ENCODE data around the gene ESRP2. TPM values are rescaled to one million over a fixed set of nuclear protein-coding genes. Genes with fewer than 3 reads are reported as not detected.

ESRP2 gene
- total RNA-seq, 2 experiments from 2014 or later = 0.27 to 0.59 TPM

- no peaks in the 10 kb centered on the region for H3K27me3 Mint-ChIP-seq
- H3K4me3 Mint-ChIP-seq = no peak overlapping the region
- peaks cover 25% of the 10 kb centered on the region for H3K4me1 Mint-ChIP-seq (ENCODE audit: low read depth)
- no peak for DNase-seq
- no peak overlapping the region for H3K27ac Mint-ChIP-seq
- H3K36me3 Mint-ChIP-seq = peaks cover 13% of the 10 kb centered on the region
- intact Hi-C loops (cut with micrococcal nuclease) = no loop called here
- ChIA-PET POLR2A (interaction anchor here (0.6 to 0.7 kb wide), 2 partner anchors 14 to 108 kb away, joined by 3 to 5 read pairs; no protein-coding TSS in a partner anchor), CTCF (interaction anchor here (0.6 to 1.8 kb wide), 4 partner anchors 13 to 309 kb away, joined by 3 to 6 read pairs (median 5); partner anchors contain the start of gene SLC7A6)
- no peaks in the 10 kb centered on the region for H3K9me3 Mint-ChIP-seq
These were observed 12.0 kb upstream of the ESRP2 start for GRCh38 chr16:68247932-68248331.

GRCh38 chr16:68247400-68247799, 11.5 kb upstream of the ESRP2 start:
- DNase-seq = no peak
- Mint-ChIP-seq H3K9me3 (no peaks in the 10 kb centered on the region), H3K27me3 (no peaks in the 10 kb centered on the region), H3K27ac (no peak overlapping the region), H3K4me3 (no peak overlapping the region), H3K4me1 (ENCODE audit: low read depth) (peaks cover 25% of the 10 kb centered on the region), H3K36me3 (peaks cover 13% of the 10 kb centered on the region)
- POLR2A ChIA-PET = no interaction called here
- CTCF ChIA-PET = interaction anchor here (4.1 kb wide), 1 partner anchor 14 kb away, joined by 27 read pairs; no protein-coding TSS in a partner anchor
- intact Hi-C loops (cut with micrococcal nuclease) = no loop called here

GRCh38 chr16:68246666-68247065, 10.7 kb upstream of the ESRP2 start:
- POLR2A ChIA-PET = interaction anchor here (1.1 kb wide), 1 partner anchor 15 kb away, joined by 4 read pairs; no protein-coding TSS in a partner anchor
- H3K4me3 Mint-ChIP-seq = peak overlapping the region; percentile 89
- no peaks in the 10 kb centered on the region for H3K27me3 Mint-ChIP-seq
- intact Hi-C loops (cut with micrococcal nuclease) = no loop called here
- peaks cover 9% of the 10 kb centered on the region for H3K36me3 Mint-ChIP-seq
- H3K4me1 Mint-ChIP-seq (ENCODE audit: low read depth) = peaks cover 25% of the 10 kb centered on the region
- H3K9me3 Mint-ChIP-seq = no peaks in the 10 kb centered on the region
- no peak overlapping the region for H3K27ac Mint-ChIP-seq
- CTCF ChIA-PET = interaction anchor here (0.7 to 7.0 kb wide), 4 partner anchors 15 to 274 kb away, joined by 3 to 47 read pairs (median 22); partner anchors contain the start of gene SLC7A6
- DNase-seq = no peak

DNA sequence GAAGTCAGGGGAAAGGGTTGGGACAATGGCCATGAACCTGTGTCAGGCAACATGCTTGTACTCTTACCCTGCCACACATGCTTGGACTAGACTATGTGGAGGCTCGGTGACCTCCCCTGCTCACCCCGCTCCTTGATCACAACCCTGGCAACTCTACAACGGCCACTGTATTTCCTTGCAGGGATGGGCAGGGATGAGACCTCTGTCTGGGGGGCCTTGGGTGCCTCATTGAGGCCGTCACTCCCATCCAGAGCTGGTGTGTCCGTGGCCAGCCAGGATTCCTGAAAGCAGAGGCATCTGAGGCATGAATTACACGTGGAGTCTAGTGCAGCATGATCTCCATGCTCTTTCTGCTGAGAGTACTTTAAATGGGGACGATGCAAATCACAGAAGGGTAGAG, 10.2 kb upstream of the ESRP2 start:
- H3K27ac Mint-ChIP-seq = no peak overlapping the region
- intact Hi-C loops (cut with micrococcal nuclease) = no loop called here
- ChIA-PET CTCF (interaction anchor here (4.0 to 7.0 kb wide), 3 partner anchors 15 to 82 kb away, joined by 18 to 47 read pairs (median 27); partner anchors contain the start of gene SLC7A6), POLR2A (interaction anchor here (1.1 to 1.5 kb wide), 2 partner anchors 9 to 16 kb away, joined by 3 to 4 read pairs; no protein-coding TSS in a partner anchor)
- H3K36me3 Mint-ChIP-seq = peaks cover 9% of the 10 kb centered on the region
- no peaks in the 10 kb centered on the region for H3K27me3 Mint-ChIP-seq
- no peak for DNase-seq
- H3K9me3 Mint-ChIP-seq = no peaks in the 10 kb centered on the region
- peak overlapping the region; percentile 89 for H3K4me3 Mint-ChIP-seq
- H3K4me1 Mint-ChIP-seq (ENCODE audit: low read depth) = peaks cover 25% of the 10 kb centered on the region

DNA sequence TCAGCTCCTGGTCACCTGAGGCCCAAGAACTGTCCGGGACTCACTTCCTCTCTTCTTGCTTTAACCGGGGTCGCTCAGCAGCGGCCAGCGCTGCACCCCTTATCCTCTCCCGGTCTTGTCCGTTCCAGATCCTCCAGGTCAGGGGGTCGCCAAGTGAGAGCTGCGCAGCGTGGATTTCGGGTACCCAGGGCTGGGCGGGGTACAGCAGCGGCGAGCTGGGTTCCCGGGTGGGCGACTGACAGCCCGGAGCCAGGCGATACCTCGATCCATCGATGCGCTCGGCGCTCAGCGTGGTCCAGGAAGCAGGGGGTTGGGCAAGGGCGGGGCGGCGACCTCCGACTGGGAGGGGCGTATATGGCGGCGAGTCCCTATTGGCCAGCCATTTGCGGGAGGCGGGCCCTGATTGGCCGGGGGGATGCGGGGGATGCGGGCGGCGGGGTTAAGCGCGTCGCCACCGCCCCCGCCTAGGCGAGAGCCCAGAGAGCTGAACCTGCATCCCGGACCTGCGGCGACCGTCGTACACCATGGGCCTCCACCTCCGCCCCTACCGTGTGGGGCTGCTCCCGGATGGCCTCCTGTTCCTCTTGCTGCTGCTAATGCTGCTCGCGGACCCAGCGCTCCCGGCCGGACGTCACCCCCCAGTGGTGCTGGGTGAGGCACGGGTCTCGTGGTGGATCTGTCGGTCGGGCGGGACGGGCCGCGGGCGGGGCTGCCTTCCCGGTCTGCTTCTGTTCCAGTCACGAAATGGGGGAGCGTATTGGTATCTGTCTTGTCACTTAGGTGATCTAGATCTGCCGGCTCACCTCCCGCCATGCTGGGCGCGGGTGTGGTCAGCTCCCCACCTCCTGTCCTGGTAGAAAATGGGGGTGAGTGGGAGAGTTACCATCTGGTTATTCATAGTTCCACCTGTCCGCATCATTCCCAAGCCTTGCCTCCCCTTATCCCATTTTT, 9.3 kb upstream of the ESRP2 start, which contains the start of gene PLA2G15:
PLA2G15 (plus strand) TSS at position 471 of the 951 bp plus-strand sequence; CDS start at position 525, 54 bp downstream.
- H3K36me3 Mint-ChIP-seq = peaks cover 5% of the 10 kb centered on the region
- no peaks in the 10 kb centered on the region for H3K9me3 Mint-ChIP-seq
- CTCF ChIA-PET = interaction anchor here (0.6 to 7.0 kb wide), 6 partner anchors 11 to 276 kb away, joined by 3 to 47 read pairs (median 11); partner anchors contain the start of gene SLC7A6
- intact Hi-C loops (cut with micrococcal nuclease) = loop anchor here (1.0 kb wide), 2 partner anchors 8 to 65 kb away; partner anchors contain the start of gene SLC7A6OS
- peak; percentile 98 for DNase-seq
- peak within 1 kb of the TSS; percentile 89 for H3K4me3 Mint-ChIP-seq
- peaks cover 25% of the 10 kb centered on the region for H3K4me1 Mint-ChIP-seq (ENCODE audit: low read depth)
- peak within 1 kb of the TSS; percentile 34 for H3K27ac Mint-ChIP-seq
- POLR2A ChIA-PET = interaction anchor here (0.6 to 1.9 kb wide), 7 partner anchors 8 to 588 kb away, joined by 3 to 9 read pairs (median 4); partner anchors contain the start of gene SLC7A6
- no peaks in the 10 kb centered on the region for H3K27me3 Mint-ChIP-seq

DNA sequence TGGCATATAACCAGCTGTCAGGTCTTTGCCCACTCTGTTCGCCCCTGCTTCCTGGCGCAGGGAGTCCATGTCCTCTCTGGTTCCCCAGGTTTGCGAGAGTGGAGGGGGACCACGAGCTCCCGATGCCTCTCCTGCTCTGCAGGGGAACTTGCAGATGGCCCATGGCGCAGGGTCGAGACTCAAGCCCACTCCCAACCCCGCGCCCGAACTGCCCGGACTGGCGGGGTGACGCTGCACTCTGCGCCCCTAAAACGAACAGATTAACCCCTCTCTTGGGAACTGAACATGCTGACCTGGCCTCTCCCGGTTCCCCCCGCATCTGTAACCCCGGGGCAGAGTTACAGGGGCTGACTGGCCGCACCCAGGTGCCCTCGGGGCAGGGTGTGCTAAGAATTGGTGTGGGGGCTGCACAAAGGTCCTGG, 8.6 kb upstream of the ESRP2 start:
- intact Hi-C loops (cut with micrococcal nuclease) = no loop called here
- ChIA-PET CTCF (interaction anchor here (0.6 to 7.0 kb wide), 6 partner anchors 11 to 276 kb away, joined by 3 to 47 read pairs (median 11); partner anchors contain the start of gene SLC7A6), POLR2A (interaction anchor here (1.2 to 1.9 kb wide), 4 partner anchors 7 to 83 kb away, joined by 3 to 9 read pairs (median 4); partner anchors contain the start of gene SLC7A6)
- DNase-seq = no peak
- Mint-ChIP-seq H3K36me3 (peaks cover 1% of the 10 kb centered on the region), H3K4me3 (peak overlapping the region; percentile 89), H3K9me3 (no peaks in the 10 kb centered on the region), H3K27ac (no peak overlapping the region), H3K4me1 (ENCODE audit: low read depth) (peaks cover 29% of the 10 kb centered on the region), H3K27me3 (no peaks in the 10 kb centered on the region)

DNA sequence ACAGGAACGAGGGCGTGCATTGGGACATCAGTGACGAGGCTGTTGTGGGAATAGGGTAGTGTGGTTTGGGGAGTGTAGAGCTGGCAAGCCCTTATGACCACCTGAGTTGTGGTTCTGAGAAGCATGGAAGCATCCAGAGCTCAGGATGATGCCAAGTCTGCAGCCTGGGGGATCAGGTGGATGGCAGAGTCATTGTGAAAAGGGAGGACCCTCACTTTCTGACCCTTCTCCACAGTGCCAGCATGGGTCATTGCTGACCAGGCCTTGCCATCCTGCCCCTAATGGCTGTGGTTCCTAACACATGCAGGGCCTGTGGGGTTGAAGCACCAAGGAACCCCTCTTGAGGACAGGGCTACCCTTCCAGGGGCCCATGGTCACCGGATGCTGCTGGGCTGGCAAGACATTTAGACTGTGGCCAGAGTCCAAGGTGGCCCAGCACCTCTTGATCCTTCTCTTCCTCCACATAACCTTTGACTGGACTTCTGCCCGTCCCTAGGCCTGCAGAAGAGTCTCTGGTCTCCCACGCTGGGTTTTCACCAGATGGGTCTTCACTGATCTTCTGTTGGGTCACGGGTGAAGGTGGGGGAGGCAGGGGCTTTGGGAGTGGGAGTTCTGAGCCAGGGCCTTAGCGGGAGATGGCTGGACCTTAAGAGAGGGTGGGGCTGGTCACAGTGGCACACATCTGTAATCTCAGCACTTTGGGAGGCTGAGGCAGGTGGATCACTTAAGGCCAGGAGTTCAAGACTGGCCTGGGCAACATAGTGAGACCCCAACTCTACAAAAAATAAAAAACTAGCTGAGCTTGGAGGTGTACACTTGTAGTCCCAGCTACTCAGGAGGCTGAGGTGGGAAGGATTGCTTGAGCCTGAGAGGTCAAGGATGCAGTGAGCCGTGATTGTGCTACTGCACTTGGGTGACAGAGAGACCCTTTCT, 7.3 kb upstream of the ESRP2 start:
- Mint-ChIP-seq H3K27me3 (no peaks in the 10 kb centered on the region), H3K27ac (no peak overlapping the region), H3K4me1 (ENCODE audit: low read depth) (peaks cover 35% of the 10 kb centered on the region), H3K9me3 (no peaks in the 10 kb centered on the region), H3K4me3 (no peak overlapping the region), H3K36me3 (no peaks in the 10 kb centered on the region)
- DNase-seq = no peak
- intact Hi-C loops (cut with micrococcal nuclease) = no loop called here
- CTCF ChIA-PET = interaction anchor here (0.9 to 7.0 kb wide), 4 partner anchors 18 to 203 kb away, joined by 3 to 47 read pairs (median 22); partner anchors contain the start of gene SLC7A6
- POLR2A ChIA-PET = interaction anchor here (0.7 kb wide), 2 partner anchors 21 to 349 kb away, joined by 3 to 4 read pairs; partner anchors contain the start of gene SLC7A6

DNA sequence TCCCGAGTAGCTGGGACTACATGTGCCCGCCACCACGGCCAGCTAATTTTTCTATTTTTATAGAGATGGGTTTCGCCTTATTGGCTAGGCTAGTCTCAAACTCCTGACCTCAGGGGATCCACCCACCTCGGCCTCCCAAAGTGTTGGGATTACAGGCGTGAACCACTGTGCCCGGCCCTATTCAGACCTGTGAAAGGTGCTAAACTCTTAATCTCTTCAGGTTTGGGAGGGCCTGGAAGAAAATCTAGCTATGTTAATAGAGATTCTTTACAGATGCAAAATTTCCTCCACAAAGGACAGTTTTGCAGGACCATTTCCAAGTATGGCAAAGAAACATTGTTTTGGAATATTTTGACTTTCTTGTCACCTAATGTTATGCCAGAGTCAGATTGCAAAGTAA, 6.2 kb upstream of the ESRP2 start:
- no peaks in the 10 kb centered on the region for H3K36me3 Mint-ChIP-seq
- no peaks in the 10 kb centered on the region for H3K27me3 Mint-ChIP-seq
- no peak overlapping the region for H3K27ac Mint-ChIP-seq
- H3K4me3 Mint-ChIP-seq = no peak overlapping the region
- H3K9me3 Mint-ChIP-seq = no peaks in the 10 kb centered on the region
- DNase-seq = no peak
- intact Hi-C loops (cut with micrococcal nuclease) = no loop called here
- ChIA-PET CTCF (interaction anchor here (0.6 to 7.0 kb wide), 7 partner anchors 12 to 268 kb away, joined by 3 to 47 read pairs (median 3); no protein-coding TSS in a partner anchor), POLR2A (interaction anchor here (0.7 kb wide), 2 partner anchors 22 to 348 kb away, joined by 3 to 4 read pairs; partner anchors contain the start of gene SLC7A6)
- H3K4me1 Mint-ChIP-seq (ENCODE audit: low read depth) = peaks cover 36% of the 10 kb centered on the region

DNA sequence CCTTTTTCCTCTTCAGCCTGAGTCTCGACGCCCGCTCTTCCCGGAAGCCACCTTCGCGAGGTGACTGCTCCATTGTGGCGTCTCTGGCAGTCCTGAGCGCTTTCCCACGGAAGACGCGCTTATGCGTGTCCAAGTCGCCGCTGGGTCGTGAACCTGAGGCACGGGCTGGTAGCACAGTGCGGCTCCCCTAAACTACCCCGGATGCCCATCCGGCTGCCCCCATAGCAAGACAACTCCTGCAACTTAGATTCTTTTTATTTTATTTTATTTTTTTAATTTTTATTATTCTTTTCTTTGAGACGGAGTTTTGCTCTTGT, 2.1 kb upstream of the ESRP2 start:
- no peaks in the 10 kb centered on the region for H3K9me3 Mint-ChIP-seq
- H3K36me3 Mint-ChIP-seq = no peaks in the 10 kb centered on the region
- peak overlapping the region; percentile 86 for H3K27ac Mint-ChIP-seq
- no peak for DNase-seq
- POLR2A ChIA-PET = interaction anchor here (0.6 kb wide), 1 partner anchor 152 kb away, joined by 3 read pairs; no protein-coding TSS in a partner anchor
- intact Hi-C loops (cut with micrococcal nuclease) = no loop called here
- CTCF ChIA-PET = interaction anchor here (1.2 to 3.8 kb wide), 6 partner anchors 10 to 144 kb away, joined by 3 to 23 read pairs (median 8); partner anchors contain the start of genes PRMT7, SLC7A6 and SLC7A6OS
- peak overlapping the region; percentile 91 for H3K4me3 Mint-ChIP-seq
- no peaks in the 10 kb centered on the region for H3K27me3 Mint-ChIP-seq
- H3K4me1 Mint-ChIP-seq (ENCODE audit: low read depth) = peaks cover 28% of the 10 kb centered on the region

- H3K27ac Mint-ChIP-seq = peak overlapping the region; percentile 86
- ChIA-PET POLR2A (interaction anchor here (0.6 to 1.4 kb wide), 5 partner anchors 8 to 152 kb away, joined by 3 to 7 read pairs (median 3); partner anchors contain the start of genes NFATC3, PLA2G15, PRMT7 and SLC7A6OS), CTCF (interaction anchor here (0.9 to 3.8 kb wide), 9 partner anchors 9 to 242 kb away, joined by 3 to 23 read pairs (median 5); partner anchors contain the start of genes NFATC3, PRMT7, SLC7A6 and SLC7A6OS)
- no peaks in the 10 kb centered on the region for H3K36me3 Mint-ChIP-seq
- H3K4me3 Mint-ChIP-seq = peak overlapping the region; percentile 91
- peaks cover 28% of the 10 kb centered on the region for H3K4me1 Mint-ChIP-seq (ENCODE audit: low read depth)
- no peaks in the 10 kb centered on the region for H3K9me3 Mint-ChIP-seq
- peak; percentile 95 for DNase-seq
- intact Hi-C loops (cut with micrococcal nuclease) = loop anchor here (1.0 kb wide), 1 partner anchor 8 kb away; the partner anchor contains the start of gene PLA2G15
- no peaks in the 10 kb centered on the region for H3K27me3 Mint-ChIP-seq
These were observed 1.5 kb upstream of the ESRP2 start for GRCh38 chr16:68237243-68238028.

Measured in activated CD4-positive, alpha-beta memory T cell treated with anti-CD3 and anti-CD28 coated beads for 36 hours (primary cell).